Measurements from ENCODE around the gene CPXM1.

DNA sequence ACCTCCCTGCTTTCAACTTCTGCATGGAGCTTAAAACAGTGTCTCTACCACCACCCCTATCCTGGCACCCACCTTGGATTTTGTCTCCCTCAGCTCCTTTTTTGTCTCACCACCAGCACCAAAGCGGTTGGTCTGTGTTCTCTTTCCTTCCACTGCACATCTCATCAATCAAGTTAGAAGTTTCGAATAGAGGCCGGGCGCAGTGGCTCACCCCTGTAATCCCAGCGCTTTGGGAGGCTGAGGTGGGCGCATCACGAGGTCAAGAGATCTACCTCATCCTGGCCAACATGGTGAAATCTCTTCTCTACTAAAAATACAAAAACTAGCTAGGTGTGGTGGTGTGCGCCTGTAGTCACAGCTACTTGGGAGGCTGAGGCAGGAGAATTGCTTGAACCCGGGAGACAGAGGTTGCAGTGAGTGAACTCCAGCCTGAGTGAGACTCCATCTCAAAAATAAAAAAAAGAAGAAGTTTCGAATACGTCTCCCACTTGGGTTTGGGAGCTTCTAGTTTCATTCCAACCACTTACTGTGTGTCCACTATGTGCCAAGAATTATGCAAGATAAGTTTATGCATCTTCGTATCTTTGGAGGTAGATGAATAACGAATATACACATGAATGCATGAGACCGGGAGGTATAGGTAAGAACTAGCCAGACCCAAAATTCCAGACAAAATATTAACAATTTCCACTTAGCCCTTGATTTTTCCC lies 34.1 kb upstream of the CPXM1 start:
- TF ChIP-seq, protein P1, sequence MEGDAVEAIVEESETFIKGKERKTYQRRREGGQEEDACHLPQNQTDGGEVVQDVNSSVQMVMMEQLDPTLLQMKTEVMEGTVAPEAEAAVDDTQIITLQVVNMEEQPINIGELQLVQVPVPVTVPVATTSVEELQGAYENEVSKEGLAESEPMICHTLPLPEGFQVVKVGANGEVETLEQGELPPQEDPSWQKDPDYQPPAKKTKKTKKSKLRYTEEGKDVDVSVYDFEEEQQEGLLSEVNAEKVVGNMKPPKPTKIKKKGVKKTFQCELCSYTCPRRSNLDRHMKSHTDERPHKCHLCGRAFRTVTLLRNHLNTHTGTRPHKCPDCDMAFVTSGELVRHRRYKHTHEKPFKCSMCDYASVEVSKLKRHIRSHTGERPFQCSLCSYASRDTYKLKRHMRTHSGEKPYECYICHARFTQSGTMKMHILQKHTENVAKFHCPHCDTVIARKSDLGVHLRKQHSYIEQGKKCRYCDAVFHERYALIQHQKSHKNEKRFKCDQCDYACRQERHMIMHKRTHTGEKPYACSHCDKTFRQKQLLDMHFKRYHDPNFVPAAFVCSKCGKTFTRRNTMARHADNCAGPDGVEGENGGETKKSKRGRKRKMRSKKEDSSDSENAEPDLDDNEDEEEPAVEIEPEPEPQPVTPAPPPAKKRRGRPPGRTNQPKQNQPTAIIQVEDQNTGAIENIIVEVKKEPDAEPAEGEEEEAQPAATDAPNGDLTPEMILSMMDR (IDR thresholded peaks at IDR 0.05) = no peak
- no peak for TF ChIP-seq POLR2AphosphoS5 (IDR thresholded peaks at IDR 0.05)
- TF ChIP-seq POLR2A (IDR thresholded peaks at IDR 0.05) = no peak

All from prostate gland (tissue), 2 donors.